B cell (primary cell): ENCODE measurements around the gene AMOTL1. TPM values are rescaled to one million over a fixed set of nuclear protein-coding genes. Genes with fewer than 3 reads are reported as not detected.

Source experiments
- ATAC-seq: fragments of 200-7000 bp; cut with Tn5 transposase; one replicate; pipeline ENCODE4 v1.10.0; 2021; ENCODE audit warnings: low read depth, mild to moderate bottlenecking, moderate number of reproducible peaks, moderate library complexity
- CTCF ChIA-PET: fragments of 350-600 bp; sonication (Branson Sonifier 250); formaldehyde crosslinking; loops from one replicate; lab custom pipeline; 2021; ENCODE audit warnings: antibody characterized with exemption, inconsistent platforms; lab: Charles Lee
- POLR2A ChIA-PET: fragments of 350-600 bp; sonication (Branson Sonifier 250); formaldehyde crosslinking; loops from one replicate; lab custom pipeline; 2021; ENCODE audit warnings: antibody characterized with exemption; lab: Charles Lee
- DNase-seq: peaks from one replicate; pipeline ENCODE4 v3.0.0; 2013
- H2AFZ ChIP-seq: 2 replicates; pipeline ENCODE4 v1.6.1; 2012; ENCODE audit warnings: mild to moderate bottlenecking, low read depth, low read length; ENCODE audit not compliant: insufficient read depth, poor library complexity, severe bottlenecking
- H3K27ac ChIP-seq, 2 donors: 1 replicate in 1 of 2; 2 replicates in 1 of 2; pipeline ENCODE4 v1.5.1; 2012 to 2013; ENCODE audit warnings: low read length in 2 of 2, mild to moderate bottlenecking in 2 of 2, moderate library complexity in 1 of 2
- H3K27me3 ChIP-seq, 4 experiments: fragments of 200-600 bp in 1 of 4; sonication (generic) in 1 of 4; replicated peaks in 1 of 4; 1 replicate in 2 of 4; 2 replicates in 2 of 4; pipeline versions ENCODE4 v1.6.1 to v1.7.0; 2013 to 2016; ENCODE audit warnings: low read length in 3 of 4, mild to moderate bottlenecking in 2 of 4, mixed read lengths in 1 of 4, moderate library complexity in 1 of 4; ENCODE audit not compliant: insufficient read depth in 4 of 4, control insufficient read depth in 3 of 4; ENCODE audit errors: control extremely low read depth in 1 of 4
- H3K36me3 ChIP-seq, 2 experiments: replicated peaks in 1 of 2; 1 replicate in 1 of 2; 2 replicates in 1 of 2; pipeline versions ENCODE4 v1.6.1 to v1.7.1; 2013; ENCODE audit warnings: low read length in 1 of 2; ENCODE audit not compliant: insufficient read depth in 2 of 2, control insufficient read depth in 1 of 2; ENCODE audit errors: control extremely low read depth in 1 of 2, extremely low read depth in 1 of 2
- H3K4me1 ChIP-seq, 2 donors: fragments of 200-600 bp in 1 of 2; sonication (generic) in 1 of 2; 1 replicate in 1 of 2; 2 replicates in 1 of 2; pipeline versions ENCODE4 v1.5.1 to v1.6.1; 2013 to 2017; ENCODE audit warnings: low read length in 2 of 2; ENCODE audit not compliant: control insufficient read depth in 2 of 2, insufficient read depth in 2 of 2
- H3K4me2 ChIP-seq: replicated peaks from 2 replicates; pipeline ENCODE3; 2012; ENCODE audit warnings: mild to moderate bottlenecking, low read depth, low read length; ENCODE audit not compliant: poor library complexity, severe bottlenecking
- H3K4me3 ChIP-seq, 5 experiments: fragments of 200-600 bp in 1 of 5; sonication (generic) in 1 of 5; 1 replicate in 3 of 5; 2 replicates in 2 of 5; pipeline versions ENCODE4 v1.5.1 to v1.7.0; 2011 to 2016; ENCODE audit warnings: low read length in 4 of 5, mild to moderate bottlenecking in 4 of 5, low read depth in 2 of 5, control low read depth in 1 of 5, moderate library complexity in 1 of 5; ENCODE audit not compliant: insufficient read depth in 1 of 5; ENCODE audit errors: control extremely low read depth in 1 of 5, extremely low read depth in 1 of 5
- H3K79me2 ChIP-seq: fragments of 200-600 bp; sonication (generic); one replicate; pipeline ENCODE4 v1.6.0; 2016; ENCODE audit warnings: low read length; ENCODE audit not compliant: control insufficient read depth, insufficient read depth
- H3K9ac ChIP-seq: fragments of 200-600 bp; sonication (generic); 2 replicates; pipeline ENCODE4 v1.6.1; 2017; ENCODE audit warnings: mild to moderate bottlenecking, low read length, moderate library complexity
- H3K9me3 ChIP-seq, 3 donors: one replicate each; pipeline versions ENCODE4 v1.6.1 to v1.7.1; 2013; ENCODE audit warnings: low read length in 2 of 3; ENCODE audit not compliant: control insufficient read depth in 2 of 3, insufficient read depth in 1 of 3; ENCODE audit errors: control extremely low read depth in 1 of 3
- H4K20me1 ChIP-seq: 2 replicates; pipeline ENCODE4 v1.6.0; 2012; ENCODE audit warnings: mild to moderate bottlenecking, low read length; ENCODE audit not compliant: insufficient read depth, control insufficient read depth, poor library complexity, severe bottlenecking
- H3K27ac Mint-ChIP-seq: one replicate; pipeline ENCODE4 v1.8.0; 2021; ENCODE audit warnings: mixed read lengths
- H3K27me3 Mint-ChIP-seq: one replicate; pipeline ENCODE4 v1.8.0; 2021; ENCODE audit warnings: mixed read lengths
- H3K4me1 Mint-ChIP-seq: one replicate; pipeline ENCODE4 v1.8.0; 2021; ENCODE audit warnings: mixed read lengths
- H3K4me3 Mint-ChIP-seq: one replicate; pipeline ENCODE4 v1.8.0; 2021; ENCODE audit warnings: mixed read lengths
- H3K9me3 Mint-ChIP-seq: one replicate; pipeline ENCODE4 v1.8.0; 2022; ENCODE audit warnings: mixed read lengths; ENCODE audit not compliant: insufficient read depth
- CTCF ChIP-seq: fragments of 200-600 bp; IDR thresholded peaks from one replicate; pipeline ENCODE4 v1.8.0; 2022; ENCODE audit warnings: antibody characterized with exemption, mild to moderate bottlenecking
- EZH2 ChIP-seq: IDR thresholded peaks from 2 replicates; pipeline ENCODE4 v1.6.1; 2012; ENCODE audit warnings: borderline replicate concordance, low read depth, mild to moderate bottlenecking, moderate library complexity, low read length; ENCODE audit not compliant: insufficient read depth, poor library complexity, severe bottlenecking
- WGBS: methylation state at CpG from one replicate; pipeline ENCODE4 v1.1.5; 2013; ENCODE audit warnings: missing lambda C conversion rate; ENCODE audit not compliant: insufficient coverage; 5-methylcytosine and 5-hydroxymethylcytosine counted together
- intact Hi-C: fragments of 100-400 bp; cut with micrococcal nuclease; formaldehyde crosslinking; loops from one replicate; pipeline ENCODE4 v1.10.0; 2022
- polyA plus RNA-seq: library from polyadenylated mRNA; depleted of rRNA; stranded (reverse); fragments of >200 nt; gene quantifications from 2 replicates; pipeline ENCODE4 v1.2.3, GENCODE V29; 2012
- total RNA-seq, 2 donors: library from RNA; stranded (reverse); fragments of 120-200 nt in 1 of 2; gene quantifications; 1 replicate in 1 of 2; 2 replicates in 1 of 2; pipeline versions ENCODE4 v1.2.3 to v1.2.4, GENCODE V29; 2013 to 2022

Gene AMOTL1
- total and polyA plus RNA-seq, 2 donors (not counting 1 experiment from before 2014, with no cell fraction given), result 0.04 to 0.30 TPM

DNA sequence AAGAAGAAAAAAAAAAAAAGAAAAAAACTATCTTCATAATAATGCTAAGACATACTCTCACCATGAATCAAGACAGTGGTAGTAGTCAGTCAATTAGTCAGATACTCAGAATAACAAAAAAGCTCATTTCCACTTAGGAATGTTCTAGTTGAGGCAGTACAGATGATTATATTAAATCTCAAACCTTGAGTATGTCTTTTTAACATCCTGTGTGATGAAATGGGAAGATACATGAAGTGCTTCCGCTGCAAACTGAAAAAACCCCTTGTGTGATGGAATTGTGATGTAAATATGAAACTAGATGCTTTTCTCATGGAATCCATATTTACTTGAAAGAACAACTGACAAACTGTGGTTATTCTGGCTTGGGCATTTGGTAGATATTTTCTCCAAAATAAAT, 13.7 kb downstream of the AMOTL1 start:
- no peak overlapping the region for H3K9ac ChIP-seq
- no peak for TF ChIP-seq EZH2
- no peak for TF ChIP-seq CTCF
- POLR2A ChIA-PET, result no interaction called here
- H3K4me3 ChIP-seq, result no peak overlapping the region
- Mint-ChIP-seq H3K9me3 (no peaks in the 10 kb centered on the region), H3K27me3 (peaks cover 6% of the 10 kb centered on the region), H3K27ac (no peak overlapping the region), H3K4me3 (no peak overlapping the region), H3K4me1 (peaks cover 8% of the 10 kb centered on the region)
- no peaks in the 10 kb centered on the region for H3K9me3 ChIP-seq
- H3K79me2 ChIP-seq, result no peaks in the 10 kb centered on the region
- no peak overlapping the region for H2AFZ ChIP-seq
- no peak overlapping the region for H3K4me2 ChIP-seq
- ATAC-seq, result no peak
- CTCF ChIA-PET, result no interaction called here
- H4K20me1 ChIP-seq, result no peaks in the 10 kb centered on the region
- H3K27me3 ChIP-seq, result no peaks in the 10 kb centered on the region
- H3K27ac ChIP-seq, result no peak overlapping the region
- no peaks in the 10 kb centered on the region for H3K36me3 ChIP-seq
- intact Hi-C loops, result no loop called here
- H3K4me1 ChIP-seq, result no peaks in the 10 kb centered on the region
- no peak for DNase-seq
- WGBS, result no CpG with 5 or more reads among the region's 1 CpG

DNA sequence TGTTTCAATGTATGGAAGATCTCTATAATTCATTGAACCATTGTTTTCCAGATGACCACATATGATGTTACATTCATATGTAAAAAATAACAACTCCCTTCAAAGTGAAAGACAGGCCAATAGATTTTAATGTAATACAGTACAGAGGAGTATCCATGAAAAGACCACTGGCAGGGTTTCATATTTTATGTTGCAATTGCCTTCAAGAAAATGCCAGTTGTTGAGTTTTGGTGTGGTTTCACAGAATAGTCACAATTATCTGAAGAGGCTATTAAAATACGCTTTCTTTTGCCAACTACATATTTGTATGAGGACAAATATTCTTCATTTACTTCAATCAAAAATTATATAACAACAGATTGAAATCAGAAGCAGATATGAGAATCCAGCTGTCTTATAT, 14.3 kb downstream of the AMOTL1 start:
- H3K4me1 ChIP-seq, result no peaks in the 10 kb centered on the region
- no peak overlapping the region for H3K4me3 Mint-ChIP-seq
- no CpG with 5 or more reads among the region's 1 CpG for WGBS
- H3K4me2 ChIP-seq, result no peak overlapping the region
- no peaks in the 10 kb centered on the region for H3K9me3 ChIP-seq
- H3K36me3 ChIP-seq, result no peaks in the 10 kb centered on the region
- no peaks in the 10 kb centered on the region for H3K79me2 ChIP-seq
- H3K4me3 ChIP-seq, result no peak overlapping the region
- peaks cover 6% of the 10 kb centered on the region for H3K27me3 Mint-ChIP-seq
- no peak overlapping the region for H3K9ac ChIP-seq
- POLR2A ChIA-PET, result no interaction called here
- intact Hi-C loops, result no loop called here
- no peak for ATAC-seq
- no peaks in the 10 kb centered on the region for H3K9me3 Mint-ChIP-seq
- H2AFZ ChIP-seq, result no peak overlapping the region
- no peaks in the 10 kb centered on the region for H4K20me1 ChIP-seq
- H3K4me1 Mint-ChIP-seq, result peaks cover 8% of the 10 kb centered on the region
- no peak for TF ChIP-seq CTCF
- TF ChIP-seq EZH2, result no peak
- no peak for DNase-seq
- no peak overlapping the region for H3K27ac ChIP-seq
- H3K27me3 ChIP-seq, result no peaks in the 10 kb centered on the region
- no peak overlapping the region for H3K27ac Mint-ChIP-seq
- CTCF ChIA-PET, result no interaction called here
